ENCODE data around the gene SLC25A6. TPM values are rescaled to one million over a fixed set of nuclear protein-coding genes. Genes with fewer than 3 reads are reported as not detected.

SLC25A6 gene
- total RNA-seq, 6 experiments from 2014 or later, result 295 to 345 (median 320) TPM

- H3K27ac Mint-ChIP-seq, result no peak overlapping the region
- TF ChIP-seq CTCF (IDR thresholded peaks at IDR 0.05), result no peak
- peaks cover 12% of the 10 kb centered on the region; the same call in 1 of the 2 replicates for H3K9me3 Mint-ChIP-seq
- H3K4me1 Mint-ChIP-seq (ENCODE audit: low read depth), result peaks cover 7% of the 10 kb centered on the region; the same call in 1 of the 2 replicates
- H3K4me3 Mint-ChIP-seq, result no peak overlapping the region
- peaks cover 3% of the 10 kb centered on the region for H3K27me3 Mint-ChIP-seq (ENCODE audit: insufficient read depth)
- H3K36me3 Mint-ChIP-seq (ENCODE audit: low read depth), result no peaks in the 10 kb centered on the region
- DNase-seq, result no peak
Measured at GRCh38 chrX:1358793-1359476, 33.0 kb downstream of the SLC25A6 start.

GRCh38 chrX:1357993-1358392 lies 33.9 kb downstream of the SLC25A6 start:
- H3K27ac Mint-ChIP-seq, result no peak overlapping the region
- H3K4me1 Mint-ChIP-seq (ENCODE audit: low read depth), result peaks cover 7% of the 10 kb centered on the region; the same call in 1 of the 2 replicates
- DNase-seq, result no peak
- no peak overlapping the region for H3K4me3 Mint-ChIP-seq
- peaks cover 3% of the 10 kb centered on the region for H3K27me3 Mint-ChIP-seq (ENCODE audit: insufficient read depth)
- H3K36me3 Mint-ChIP-seq (ENCODE audit: low read depth), result no peaks in the 10 kb centered on the region
- H3K9me3 Mint-ChIP-seq, result peaks cover 12% of the 10 kb centered on the region; the same call in 1 of the 2 replicates
- TF ChIP-seq CTCF (IDR thresholded peaks at IDR 0.05), result no peak

GRCh38 chrX:1355131-1356046 lies 36.5 kb downstream of the SLC25A6 start:
- Mint-ChIP-seq H3K4me1 (ENCODE audit: low read depth) (no peaks in the 10 kb centered on the region), H3K36me3 (ENCODE audit: low read depth) (no peaks in the 10 kb centered on the region), H3K27me3 (ENCODE audit: insufficient read depth) (peaks cover under 1% of the 10 kb centered on the region), H3K9me3 (peaks cover 12% of the 10 kb centered on the region; the same call in 1 of the 2 replicates), H3K27ac (no peak overlapping the region), H3K4me3 (no peak overlapping the region)
- DNase-seq, result no peak
- no peak for TF ChIP-seq CTCF (IDR thresholded peaks at IDR 0.05)

- no peak for DNase-seq
- Mint-ChIP-seq H3K36me3 (ENCODE audit: low read depth) (no peaks in the 10 kb centered on the region), H3K9me3 (peaks cover 9% of the 10 kb centered on the region; the same call in 1 of the 2 replicates), H3K27me3 (ENCODE audit: insufficient read depth) (no peaks in the 10 kb centered on the region; the same call in 1 of the 2 replicates), H3K4me3 (no peak overlapping the region), H3K4me1 (ENCODE audit: low read depth) (no peaks in the 10 kb centered on the region), H3K27ac (no peak overlapping the region)
- no peak for TF ChIP-seq CTCF (IDR thresholded peaks at IDR 0.05)
Measured at GRCh38 chrX:1354036-1355019, 37.6 kb downstream of the SLC25A6 start.
